Inflammatory macrophage treated with lipopolysaccharide for 1 hour (primary cell): ENCODE data around the gene NOTCH2.
"Not testable (repeated sequence)": the region's sequence is repeated elsewhere in the genome, so short reads cannot be mapped to it uniquely, and the experiment has no call there.

Experiments
- DNase-seq, 2 donors: peaks; one replicate each; pipeline ENCODE4 v3.0.0-alpha.2; 2020 to 2022

NOTCH2 gene

GRCh38 chr1:120048208-120048607 lies 21.3 kb downstream of the NOTCH2 start:
- not testable (repeated sequence) for DNase-seq

- not testable (repeated sequence) for DNase-seq
Measured at GRCh38 chr1:120041771-120042170, 27.7 kb downstream of the NOTCH2 start.

- DNase-seq, result not testable (repeated sequence)
Measured at GRCh38 chr1:120032253-120032652, 37.2 kb downstream of the NOTCH2 start.

GRCh38 chr1:120023791-120024190 lies 45.7 kb downstream of the NOTCH2 start:
- not testable (repeated sequence) for DNase-seq

- DNase-seq, result not testable (repeated sequence)
Measured at GRCh38 chr1:120014978-120015377, 54.5 kb downstream of the NOTCH2 start.

GRCh38 chr1:120008320-120008719 lies 61.1 kb downstream of the NOTCH2 start:
- DNase-seq, result not testable (repeated sequence)

- not testable (repeated sequence) for DNase-seq
Measured at GRCh38 chr1:120007850-120008249, 61.6 kb downstream of the NOTCH2 start.

- not testable (repeated sequence) for DNase-seq
Measured at GRCh38 chr1:120001035-120001434, 68.4 kb downstream of the NOTCH2 start.

GRCh38 chr1:119996731-119997312 lies 72.6 kb downstream of the NOTCH2 start:
- DNase-seq, result not testable (repeated sequence)

- not testable (repeated sequence) for DNase-seq
Measured at GRCh38 chr1:119995975-119996374, 73.5 kb downstream of the NOTCH2 start.

- peak; percentile 69 to 78 for DNase-seq
Measured at GRCh38 chr1:119988306-119989062, 81.0 kb downstream of the NOTCH2 start.

- peak; percentile 44 to 49 for DNase-seq
Measured at GRCh38 chr1:119987686-119988085, 81.8 kb downstream of the NOTCH2 start.

GRCh38 chr1:119987112-119987511 lies 82.3 kb downstream of the NOTCH2 start:
- DNase-seq, result peak; percentile 86 to 93

GRCh38 chr1:119986007-119986497 lies 83.4 kb downstream of the NOTCH2 start:
- DNase-seq, result no peak

GRCh38 chr1:119984771-119985170 lies 84.7 kb downstream of the NOTCH2 start:
- DNase-seq, result no peak

GRCh38 chr1:119981986-119982815 lies 87.3 kb downstream of the NOTCH2 start:
- DNase-seq, result no peak

GRCh38 chr1:119981496-119981895 lies 88.0 kb downstream of the NOTCH2 start:
- no peak for DNase-seq

- peak in 1 of 2 donors; percentile 24 for DNase-seq
Measured at GRCh38 chr1:119978018-119978505, 91.4 kb downstream of the NOTCH2 start.

GRCh38 chr1:119977113-119977736 lies 92.2 kb downstream of the NOTCH2 start:
- not testable (repeated sequence) for DNase-seq

- not testable (repeated sequence) for DNase-seq
Measured at GRCh38 chr1:119975582-119976254, 93.7 kb downstream of the NOTCH2 start.

GRCh38 chr1:119975006-119975405 lies 94.5 kb downstream of the NOTCH2 start:
- no peak for DNase-seq

GRCh38 chr1:119974013-119974412 lies 95.4 kb downstream of the NOTCH2 start:
- no peak for DNase-seq
